Kidney tubule cell (primary cell): ENCODE data around the gene BBOX1.

ENCODE experiments used
- DNase-seq: peaks from one replicate; pipeline ENCODE4 v3.0.0-alpha.2; 2018; ENCODE audit warnings: low spot score

Gene BBOX1

DNA sequence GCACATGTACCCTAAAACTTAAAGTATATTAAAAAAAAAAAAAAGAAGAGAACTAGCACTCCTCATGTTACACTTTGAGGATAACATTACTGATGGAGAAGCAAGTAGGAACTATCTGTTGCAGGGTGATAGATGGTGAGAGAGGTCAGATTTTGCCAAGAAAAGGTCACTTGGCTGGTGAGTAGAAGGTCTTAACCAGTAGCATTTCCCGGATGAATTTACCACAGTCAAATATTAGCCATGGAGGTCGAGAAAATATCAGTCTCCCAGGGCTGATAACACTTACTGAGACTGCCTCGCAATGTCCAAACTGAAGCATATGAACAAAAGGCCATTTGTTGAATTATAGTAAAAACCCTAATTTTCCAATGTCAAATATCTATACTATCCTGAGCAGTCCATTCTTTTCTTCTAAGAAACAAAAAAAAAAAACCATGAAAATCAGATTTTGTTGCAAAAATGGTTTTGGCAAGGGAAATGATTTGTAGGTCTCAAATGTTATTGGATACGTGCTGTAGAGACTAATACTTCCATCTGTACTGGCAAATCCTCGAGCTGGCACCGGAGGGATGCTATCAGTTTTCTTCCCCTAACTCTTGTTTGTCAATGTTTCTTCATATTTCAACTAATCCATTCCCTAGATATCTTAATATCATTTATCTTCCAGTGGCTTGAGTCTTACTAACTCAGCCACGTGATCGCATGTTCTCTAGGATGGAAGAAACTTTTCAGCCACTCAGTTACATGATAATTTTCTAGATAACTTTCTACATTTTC lies 14.5 kb upstream of the BBOX1 start:
- DNase-seq: no peak

DNA sequence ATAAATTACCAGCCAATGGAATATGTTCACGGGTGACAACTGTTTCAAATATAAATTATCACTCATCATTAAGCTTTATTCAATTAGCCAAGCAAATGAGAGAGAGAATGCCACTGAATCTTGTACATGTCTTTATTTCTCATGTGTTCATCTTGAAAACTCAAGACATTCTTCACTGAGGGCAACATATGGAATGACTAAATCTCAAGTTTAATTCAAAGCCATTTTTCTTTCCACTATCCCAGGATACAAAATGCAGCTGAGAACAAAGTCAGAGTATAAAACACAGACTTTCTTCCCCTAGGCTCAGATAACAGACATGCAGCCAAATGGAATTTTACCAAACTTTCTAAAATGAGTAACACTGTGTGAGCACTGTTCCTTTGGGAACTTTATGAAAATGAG lies 12.1 kb upstream of the BBOX1 start:
- no peak for DNase-seq

DNA sequence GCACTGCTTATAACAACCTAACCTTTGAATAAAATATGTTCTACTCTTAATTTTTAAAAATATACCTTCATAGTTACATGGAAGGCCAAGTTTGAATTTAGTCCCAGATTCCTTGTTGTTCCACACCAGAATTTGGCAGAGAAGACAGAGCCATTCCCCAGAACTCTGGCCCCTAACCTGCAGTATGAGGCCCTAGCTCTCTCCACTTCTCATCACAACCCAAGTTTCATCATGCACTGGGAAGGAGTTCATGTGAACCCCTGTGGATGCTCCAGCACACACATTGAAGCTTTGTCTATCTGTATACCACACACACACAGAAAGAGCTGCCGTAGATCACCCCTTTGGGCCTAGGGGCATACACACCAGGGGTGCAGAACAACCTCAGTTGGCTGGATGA lies 10.6 kb upstream of the BBOX1 start:
- no peak for DNase-seq

DNA sequence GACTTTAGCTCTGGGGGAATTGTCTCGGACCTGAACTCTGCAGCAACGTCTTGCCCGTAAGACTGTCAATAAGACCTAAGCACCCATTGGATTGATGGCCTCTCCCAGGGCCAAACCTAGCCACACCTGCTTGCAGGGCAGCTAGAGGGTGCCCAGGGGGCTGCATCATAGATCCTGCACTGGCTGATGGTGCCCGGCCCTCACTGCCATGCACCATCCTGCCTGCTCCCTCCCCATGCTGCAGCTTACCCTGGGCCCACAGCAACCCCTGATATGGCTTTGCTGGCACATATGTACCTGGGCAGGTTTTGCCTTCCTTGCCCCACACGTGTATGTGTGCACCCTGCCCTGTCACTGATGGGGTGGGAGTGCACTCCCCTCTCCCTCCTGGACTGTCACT lies 8.9 kb upstream of the BBOX1 start:
- no peak for DNase-seq

DNA sequence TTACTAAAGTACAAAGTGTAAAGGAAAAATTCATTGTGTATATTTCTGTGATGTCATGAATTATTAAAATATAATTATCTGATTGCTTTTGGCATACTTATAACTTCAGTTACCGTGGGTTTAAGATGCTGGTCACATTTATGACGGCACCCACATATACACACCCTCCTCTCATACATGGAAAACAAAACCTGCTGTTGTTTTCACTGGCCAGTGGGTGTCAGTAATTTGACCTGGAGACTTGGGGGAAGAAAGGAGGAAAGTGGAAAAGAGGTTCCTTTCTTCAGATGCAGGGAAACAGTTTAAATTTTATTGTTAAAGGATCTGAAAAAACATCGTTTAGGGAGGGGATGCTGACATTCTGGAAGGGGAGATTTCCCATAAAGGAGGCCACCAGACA lies 742 bp upstream of the BBOX1 start:
- DNase-seq: no peak

DNA sequence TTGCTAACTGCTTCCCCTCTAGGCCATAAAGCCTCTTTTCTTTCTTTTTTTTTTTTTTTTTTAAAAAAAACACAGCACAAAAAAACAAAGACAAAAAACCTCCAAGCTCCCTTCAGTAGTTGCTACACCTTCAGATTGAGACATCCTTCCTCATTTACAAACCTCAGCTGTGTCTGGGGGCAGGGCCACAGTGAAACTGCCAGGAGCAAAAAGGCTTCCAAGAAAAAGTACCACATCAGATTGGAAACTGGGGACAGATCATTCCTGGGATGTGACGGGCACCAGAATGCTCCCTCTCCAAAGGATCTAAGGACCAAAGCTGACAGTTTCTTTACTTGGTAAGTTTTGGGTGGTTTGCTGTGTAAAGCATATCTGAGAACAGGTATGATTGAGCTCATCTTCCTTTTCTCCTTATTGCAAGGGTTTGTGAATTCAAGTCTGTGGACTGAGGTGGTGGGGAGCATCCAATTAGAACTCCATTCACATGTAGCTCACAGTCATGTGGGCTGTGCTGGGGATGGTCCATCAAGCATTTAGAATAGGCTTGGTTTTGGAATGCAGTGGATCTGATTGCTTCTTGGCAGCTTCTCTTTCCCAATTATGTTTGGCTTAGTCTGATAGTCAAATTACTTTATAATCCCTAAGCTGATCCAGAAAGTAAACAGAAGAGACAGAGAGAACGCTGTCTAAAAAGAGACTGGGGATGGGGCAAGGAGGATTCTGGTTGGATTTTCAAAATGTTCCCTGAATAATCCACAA lies 705 bp downstream of the BBOX1 start:
- no peak for DNase-seq

DNA sequence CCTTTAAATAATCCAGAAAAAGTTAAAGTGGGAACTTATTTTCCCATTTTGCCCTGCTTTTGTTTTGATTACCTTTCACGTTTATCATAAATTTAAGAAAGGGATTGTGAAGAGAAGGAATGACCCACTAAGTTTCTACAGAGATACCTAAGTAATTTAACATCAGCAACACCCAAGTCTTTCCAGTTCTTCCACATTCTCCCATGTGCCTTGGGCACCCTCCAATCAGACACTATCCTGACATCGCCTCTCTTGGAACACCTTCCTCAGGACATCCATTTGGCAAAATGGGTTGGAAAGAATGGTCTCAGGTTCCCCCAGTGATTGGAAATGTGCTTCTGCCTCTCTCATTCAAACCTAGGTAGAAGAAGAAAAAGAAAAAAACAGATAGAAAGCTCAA lies 6.3 kb downstream of the BBOX1 start:
- no peak for DNase-seq

DNA sequence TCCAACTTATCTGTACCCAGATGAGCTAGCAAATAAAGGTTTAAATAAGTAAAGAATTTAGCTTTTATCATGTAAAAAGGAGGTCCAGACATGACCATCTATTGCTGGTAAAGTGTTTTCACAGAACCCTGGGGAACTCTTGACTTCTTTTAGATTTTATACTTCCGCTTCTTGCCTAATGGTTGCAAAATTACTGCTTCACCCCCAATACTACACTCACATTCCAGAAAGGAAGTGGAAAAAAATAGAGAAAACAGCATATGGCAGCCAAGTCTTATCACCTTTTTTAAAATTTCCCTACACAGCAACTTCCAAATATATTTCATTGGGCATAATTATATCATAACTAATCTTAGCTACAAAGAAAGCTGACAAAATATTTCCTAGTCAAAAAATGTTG lies 12.1 kb downstream of the BBOX1 start:
- DNase-seq: no peak

DNA sequence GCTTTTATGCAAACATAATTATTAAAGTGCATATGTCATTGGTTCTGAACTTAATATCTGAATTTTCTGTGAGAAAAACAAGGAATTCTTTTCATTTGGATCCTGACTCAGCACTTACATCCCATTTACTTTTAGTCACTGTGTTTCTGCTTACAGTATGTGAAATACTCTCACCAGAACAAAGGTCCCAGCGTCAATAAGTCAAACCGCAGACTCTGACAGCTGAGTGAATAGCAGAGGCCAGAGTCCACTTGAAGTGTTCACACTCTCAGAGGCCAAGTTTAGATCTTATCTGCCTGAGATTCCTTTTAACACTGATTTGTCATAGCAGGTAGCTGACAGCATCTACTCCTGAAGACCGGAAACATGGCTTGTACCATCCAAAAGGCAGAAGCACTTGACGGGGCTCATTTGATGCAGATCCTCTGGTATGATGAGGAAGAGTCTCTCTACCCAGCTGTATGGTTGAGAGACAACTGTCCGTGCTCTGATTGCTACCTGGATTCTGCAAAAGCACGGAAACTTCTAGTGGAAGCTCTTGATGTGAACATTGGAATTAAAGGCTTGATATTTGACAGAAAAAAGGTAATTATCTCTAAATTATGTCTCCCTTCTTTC lies 14.6 kb downstream of the BBOX1 start:
- peak; percentile 90 for DNase-seq

DNA sequence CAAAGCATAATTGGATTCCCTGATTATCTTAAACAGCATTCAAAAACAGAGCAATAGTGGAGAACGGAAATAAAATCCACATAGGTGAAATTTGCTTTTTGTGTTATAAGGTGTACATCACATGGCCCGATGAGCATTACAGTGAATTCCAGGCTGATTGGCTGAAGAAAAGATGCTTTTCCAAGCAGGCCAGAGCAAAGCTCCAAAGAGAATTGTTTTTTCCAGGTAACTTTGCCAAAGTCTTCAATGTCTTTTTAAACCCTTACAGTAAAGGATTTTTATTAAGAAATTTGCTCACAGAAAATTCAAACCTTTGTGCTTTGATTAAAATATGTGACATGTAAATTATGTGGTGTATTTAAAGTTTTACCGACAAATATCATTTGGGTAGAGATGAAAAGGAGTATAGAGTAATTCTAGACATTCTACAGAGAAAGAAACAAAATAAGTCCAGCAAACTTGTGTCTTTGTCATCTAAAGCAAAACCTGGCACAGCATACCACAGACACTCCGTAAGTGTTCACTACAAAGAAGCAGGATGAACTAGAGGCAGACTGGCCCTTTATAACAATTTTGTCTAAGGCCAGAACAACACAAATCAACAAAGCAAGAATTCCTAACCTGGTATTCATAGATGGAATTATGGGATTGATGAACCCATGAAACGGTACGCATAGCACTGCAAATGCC lies 16.6 kb downstream of the BBOX1 start:
- no peak for DNase-seq

DNA sequence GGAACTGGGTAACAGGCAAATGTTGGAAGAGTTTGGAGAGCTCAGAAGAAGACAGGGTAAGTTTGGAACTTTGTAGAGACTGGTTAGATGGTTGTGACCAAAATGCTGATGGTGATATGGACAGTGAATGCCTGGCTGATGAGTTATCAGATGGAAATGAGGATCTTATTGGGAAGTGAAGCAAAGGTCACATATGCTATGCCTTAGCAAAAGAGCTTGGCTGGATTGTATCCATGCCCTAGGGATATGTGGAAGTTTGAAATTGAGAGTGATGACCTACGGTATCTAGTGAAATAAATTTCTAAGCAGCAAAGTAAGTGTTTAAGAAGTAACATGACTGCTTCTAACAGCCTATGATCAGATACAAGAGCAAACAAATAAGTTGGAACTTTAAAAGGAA lies 17.8 kb downstream of the BBOX1 start:
- DNase-seq: peak; percentile 42

DNA sequence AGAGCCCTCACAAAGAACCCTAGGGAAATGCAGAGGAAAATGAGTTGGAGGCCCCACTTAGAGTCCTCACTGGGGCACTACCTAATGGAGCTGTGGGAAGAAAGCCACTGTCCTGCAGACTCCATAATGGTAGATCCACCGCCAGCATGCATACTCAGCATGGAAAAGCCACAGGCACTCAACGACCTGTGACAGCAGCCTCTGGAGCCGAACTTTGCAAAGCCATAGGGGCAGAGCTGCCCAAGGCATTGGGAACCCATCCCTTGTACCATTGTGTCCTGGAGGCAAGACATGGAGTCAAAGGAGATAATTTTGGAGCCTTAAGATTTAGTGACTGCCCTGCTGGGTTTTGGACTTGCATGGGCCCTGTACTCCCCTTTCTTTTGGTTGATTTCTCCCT lies 18.8 kb downstream of the BBOX1 start:
- DNase-seq: no peak

DNA sequence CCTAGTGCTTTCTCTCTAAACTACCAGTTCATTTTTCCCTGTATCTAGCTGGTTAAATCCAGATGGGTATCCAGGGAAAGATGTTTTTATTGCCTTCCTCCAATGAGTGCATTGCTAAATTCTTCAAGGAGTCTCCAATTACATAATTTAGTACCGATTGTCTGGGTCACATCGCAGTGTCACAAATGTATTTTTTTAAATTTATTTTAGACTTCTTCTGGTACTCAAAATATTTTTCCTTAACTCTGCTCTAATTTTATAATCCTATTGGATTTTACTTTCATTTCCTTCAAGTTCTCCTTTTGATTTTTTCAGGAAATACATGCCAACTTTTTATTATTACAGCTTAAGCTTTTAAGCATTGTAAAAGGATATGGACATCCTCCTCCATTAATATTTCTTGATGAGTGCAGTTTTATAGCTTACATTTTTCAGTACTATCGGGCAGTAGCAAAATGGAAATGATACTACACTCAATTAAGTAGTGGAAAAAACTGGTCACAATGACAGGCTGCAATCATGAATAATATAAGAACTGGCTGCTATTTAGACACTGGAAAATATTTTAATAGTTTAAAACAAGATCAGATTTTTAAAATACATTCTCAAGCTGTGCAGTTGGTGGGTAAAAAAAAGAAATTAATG lies 20.3 kb downstream of the BBOX1 start:
- DNase-seq: no peak

DNA sequence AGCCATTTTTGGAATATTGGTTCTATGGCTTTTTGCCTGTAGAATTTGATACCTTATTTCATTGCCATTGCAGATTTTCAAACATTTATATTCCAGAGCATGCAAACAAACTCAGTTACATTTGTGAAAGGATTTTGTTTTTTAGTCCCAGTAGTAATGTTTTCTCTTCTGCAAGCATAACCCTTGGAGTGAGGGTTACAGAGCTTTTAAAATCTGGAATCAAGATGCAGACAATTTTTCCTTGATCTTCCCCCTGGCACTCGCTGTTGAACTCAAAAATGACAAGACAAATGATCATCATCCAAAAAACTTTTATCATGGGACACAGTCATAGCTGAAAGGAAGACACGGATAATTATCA lies 20.8 kb downstream of the BBOX1 start:
- no peak for DNase-seq

DNA sequence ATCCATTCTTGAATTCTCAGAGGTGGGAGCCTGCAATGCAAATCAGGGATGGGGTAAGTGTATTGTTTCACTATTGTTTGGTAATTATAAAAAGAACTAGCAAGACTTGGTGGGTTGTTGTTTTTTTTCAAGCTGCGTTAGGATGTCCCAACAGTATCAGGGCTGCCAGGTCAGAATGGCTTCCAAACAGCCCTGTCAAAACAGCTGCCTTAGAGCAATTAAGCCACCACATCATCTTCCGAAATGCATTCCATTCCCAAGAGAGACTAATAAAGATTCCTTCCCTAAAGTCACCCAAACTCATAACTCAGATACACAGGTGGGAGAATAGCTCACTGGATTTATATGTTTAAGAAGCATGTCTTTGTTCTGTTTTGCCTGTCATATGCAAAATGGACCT lies 23.5 kb downstream of the BBOX1 start:
- DNase-seq: no peak

DNA sequence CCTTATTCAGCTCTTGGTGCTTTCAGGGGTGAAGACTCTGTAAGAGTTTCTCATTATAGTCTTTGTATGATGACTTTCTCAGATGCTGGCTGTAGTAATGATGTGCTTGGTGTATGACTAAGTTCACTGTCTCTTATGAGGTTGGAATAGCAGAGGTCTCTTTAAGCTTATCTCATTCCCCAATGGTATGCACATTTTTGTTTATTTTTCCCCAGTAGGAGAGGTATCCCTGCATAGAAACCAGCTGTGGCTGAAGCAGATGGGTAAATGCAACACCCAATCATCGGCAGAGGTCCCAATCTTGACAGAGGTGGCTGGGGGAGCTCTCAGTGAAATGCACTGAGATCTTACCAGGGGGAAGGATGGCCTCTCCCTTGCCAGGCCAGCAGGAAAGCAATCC lies 34.6 kb downstream of the BBOX1 start:
- DNase-seq: peak; percentile 25

DNA sequence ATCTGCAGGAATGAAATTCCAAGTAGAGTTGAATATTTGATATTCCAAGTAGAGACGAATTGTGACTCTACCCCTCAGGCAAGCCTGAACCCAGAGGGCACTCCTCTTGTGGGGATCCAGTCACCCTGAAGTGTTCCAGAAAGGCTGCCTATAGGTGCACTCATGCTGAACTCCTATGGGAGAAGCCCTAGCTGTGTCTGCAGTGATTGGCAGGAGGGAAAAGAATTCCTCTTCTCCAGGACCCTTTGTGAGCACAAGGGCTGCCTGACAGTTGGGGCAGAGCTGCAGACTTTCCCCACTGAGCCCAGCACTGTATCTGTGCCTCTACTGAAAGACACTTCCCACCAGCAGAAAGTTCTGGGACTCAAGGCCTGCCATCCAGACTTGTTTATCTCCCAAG lies 35.0 kb downstream of the BBOX1 start:
- no peak for DNase-seq

DNA sequence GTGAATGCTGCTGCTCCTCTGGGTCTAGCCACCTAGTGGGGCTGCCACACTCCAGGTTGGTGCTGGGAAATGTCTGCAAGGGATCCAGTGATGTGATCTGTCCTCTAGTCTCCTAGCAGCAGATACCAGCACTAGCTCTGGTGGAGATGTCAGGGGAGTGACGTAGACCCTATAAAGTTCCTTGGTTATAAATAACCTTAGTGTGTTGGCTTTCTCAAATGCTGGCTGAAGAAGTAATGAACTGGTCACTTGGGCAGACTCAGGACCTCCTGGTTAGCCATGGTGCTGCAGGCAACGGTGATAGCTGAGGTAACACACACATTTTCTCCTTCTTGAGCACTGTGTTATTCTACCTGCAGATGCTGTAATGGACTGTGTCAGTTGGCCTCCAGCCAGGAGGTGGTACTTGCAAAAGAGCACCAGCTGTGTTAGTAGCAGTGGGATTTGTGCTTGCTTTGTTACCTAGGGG lies 35.5 kb downstream of the BBOX1 start:
- DNase-seq: no peak

DNA sequence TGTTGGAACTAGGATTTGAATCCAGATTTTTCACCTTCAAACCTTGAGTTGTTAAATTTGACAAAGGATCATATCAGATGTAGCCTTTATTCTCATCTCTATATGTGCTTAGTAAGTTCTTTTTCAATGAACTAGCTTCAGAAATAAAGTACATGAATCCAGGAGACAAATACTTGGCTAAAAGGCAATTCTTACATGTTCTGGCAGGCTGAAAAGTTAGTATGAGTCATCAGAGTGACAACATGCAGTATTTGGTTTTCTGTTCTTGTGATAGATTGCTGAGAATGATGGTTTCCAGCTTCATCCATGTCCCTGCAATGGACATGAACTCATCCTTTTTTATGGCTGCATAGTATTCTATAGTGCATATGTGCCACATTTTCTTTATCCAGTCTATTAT lies 40.4 kb downstream of the BBOX1 start:
- no peak for DNase-seq

DNA sequence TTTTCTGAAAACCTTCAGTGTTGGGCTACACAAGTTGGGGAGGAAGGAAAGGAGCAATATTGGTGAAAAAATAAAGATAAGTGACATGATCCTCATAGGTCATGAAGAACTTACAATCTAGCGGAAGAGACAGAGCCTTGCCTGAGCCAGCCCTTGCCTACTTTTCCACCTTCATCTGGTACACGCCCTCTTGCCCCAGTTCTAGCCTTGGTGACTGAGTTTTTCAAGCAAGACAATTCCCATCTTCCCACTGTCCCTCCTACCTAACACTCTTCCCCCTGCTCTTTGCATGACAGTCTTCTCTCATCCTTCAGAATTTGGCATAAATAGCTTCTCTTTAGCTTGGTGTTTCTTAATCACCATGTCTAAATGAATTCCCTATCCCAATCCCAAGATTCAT lies 42.6 kb downstream of the BBOX1 start:
- DNase-seq: no peak

DNA sequence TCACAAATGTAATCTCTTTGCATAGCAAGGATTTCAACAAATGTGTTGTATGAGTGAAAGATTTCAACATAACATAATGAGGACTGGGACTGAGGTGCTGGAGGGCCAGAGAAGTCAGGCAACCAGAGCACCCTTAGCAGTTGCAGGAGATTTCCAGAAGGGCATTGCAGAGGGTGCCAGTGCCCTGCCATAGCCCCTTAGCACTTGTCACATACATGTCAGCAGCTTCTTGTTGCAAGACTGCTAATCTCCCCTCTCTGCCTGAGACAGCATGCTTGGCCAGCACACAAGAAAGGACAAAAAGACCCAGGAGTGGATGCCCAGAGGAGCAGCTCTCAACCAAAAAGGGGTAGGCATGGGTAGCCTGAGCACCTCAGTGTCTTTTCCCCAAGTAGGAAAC lies 43.2 kb downstream of the BBOX1 start:
- no peak for DNase-seq

DNA sequence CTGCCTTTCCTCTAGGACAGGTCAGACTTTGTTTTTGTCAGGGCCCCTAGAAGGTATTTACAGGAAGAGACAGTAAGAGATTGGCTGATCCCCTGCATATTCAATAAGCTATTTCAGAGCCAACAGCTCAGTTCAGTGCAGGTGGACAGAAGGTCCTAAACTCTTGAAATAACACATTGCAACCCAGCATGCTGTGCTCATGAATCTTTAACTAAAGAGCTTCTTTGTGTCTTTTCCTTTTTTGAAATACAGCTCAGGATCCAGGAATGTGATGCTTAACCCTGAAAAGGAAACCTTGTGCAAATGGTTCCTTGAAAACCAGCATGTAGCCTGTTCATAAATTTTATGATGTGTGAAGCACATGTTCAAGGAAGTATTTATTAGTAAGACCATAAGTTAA lies 43.9 kb downstream of the BBOX1 start:
- DNase-seq: peak; percentile 86
